AG04449 (cell line): ENCODE data around the gene KRT4.

Experiments used
- CTCF ChIA-PET: fragments of 350-600 bp; formaldehyde crosslinking; extraction: SDS; loops from one replicate; lab custom pipeline; 2021; ENCODE audit warnings: antibody characterized with exemption; lab: Yijun Ruan, JAX
- POLR2A ChIA-PET: fragments of 400-600, 350-600 bp; formaldehyde crosslinking; extraction: SDS; loops from one replicate; lab custom pipeline; 2020; ENCODE audit warnings: antibody characterized with exemption, inconsistent platforms; lab: Yijun Ruan, JAX
- DNase-seq: peaks from one replicate; pipeline ENCODE4 v3.0.0-alpha.2; 2010; ENCODE audit warnings: low read depth, low spot score
- H3K4me3 ChIP-seq: 2 replicates; pipeline ENCODE4 v1.5.1; 2011; ENCODE audit warnings: low read depth, mild to moderate bottlenecking, control low read depth, low read length
- CTCF ChIP-seq: IDR thresholded peaks from one replicate; pipeline ENCODE4 v1.5.1; 2011; ENCODE audit warnings: mild to moderate bottlenecking, moderate library complexity, low read length, control low read depth, inconsistent platforms; ENCODE audit not compliant: insufficient read depth; ENCODE audit errors: missing control alignments

The KRT4 gene

GRCh38 chr12:52791271-52792184, 22.4 kb downstream of the KRT4 start:
- H3K4me3 ChIP-seq, result no peak overlapping the region
- TF ChIP-seq CTCF, result no peak
- CTCF ChIA-PET, result interaction anchor here (0.6 kb wide), 1 partner anchor 50 kb away, joined by 3 read pairs; no protein-coding TSS in a partner anchor
- no peak for DNase-seq
- POLR2A ChIA-PET, result no interaction called here

- ChIA-PET CTCF (interaction anchor here (1.2 kb wide), 1 partner anchor 15 kb away, joined by 6 read pairs; no protein-coding TSS in a partner anchor), POLR2A (no interaction called here)
- no peak for TF ChIP-seq CTCF
- no peak for DNase-seq
- no peak overlapping the region for H3K4me3 ChIP-seq
Measured at GRCh38 chr12:52790427-52791270, 23.3 kb downstream of the KRT4 start.

GRCh38 chr12:52789637-52790426, 24.1 kb downstream of the KRT4 start:
- ChIA-PET CTCF (interaction anchor here (1.2 kb wide), 1 partner anchor 14 kb away, joined by 6 read pairs; no protein-coding TSS in a partner anchor), POLR2A (no interaction called here)

GRCh38 chr12:52788876-52789636, 24.9 kb downstream of the KRT4 start:
- DNase-seq, result no peak
- POLR2A ChIA-PET, result interaction anchor here (0.6 kb wide), 1 partner anchor 12 kb away, joined by 3 read pairs; no protein-coding TSS in a partner anchor
- CTCF ChIA-PET, result interaction anchor here (0.8 kb wide), 1 partner anchor 31 kb away, joined by 3 read pairs; no protein-coding TSS in a partner anchor
- TF ChIP-seq CTCF, result no peak
- no peak overlapping the region for H3K4me3 ChIP-seq

More at GRCh38 chr12:52789637-52790426, 24.1 kb downstream of the KRT4 start:
- no peak for DNase-seq
- no peak overlapping the region for H3K4me3 ChIP-seq
- TF ChIP-seq CTCF, result no peak

GRCh38 chr12:52788192-52788875, 25.6 kb downstream of the KRT4 start:
- CTCF ChIA-PET, result interaction anchor here (0.8 kb wide), 1 partner anchor 31 kb away, joined by 3 read pairs; no protein-coding TSS in a partner anchor
- POLR2A ChIA-PET, result interaction anchor here (0.6 kb wide), 1 partner anchor 13 kb away, joined by 3 read pairs; no protein-coding TSS in a partner anchor

More at GRCh38 chr12:52788192-52788875, 25.6 kb downstream of the KRT4 start:
- H3K4me3 ChIP-seq, result no peak overlapping the region
- TF ChIP-seq CTCF, result no peak
- no peak for DNase-seq
